Muscle layer of duodenum (tissue), 2 donors: ENCODE results near the gene SMIM5.
"Not testable (repeated sequence)": the region's sequence is repeated elsewhere in the genome, so short reads cannot be mapped to it uniquely, and the experiment has no call there.

Experiments used
- H3K27ac ChIP-seq: one replicate; pipeline ENCODE4 v1.7.0; 2013; ENCODE audit warnings: mild to moderate bottlenecking, low read length
- H3K27me3 ChIP-seq: one replicate; pipeline ENCODE4 v1.7.0; 2013; ENCODE audit warnings: low read depth, mild to moderate bottlenecking, control low read depth, low read length
- H3K36me3 ChIP-seq, 2 donors: one replicate each; pipeline ENCODE4 v1.7.0; 2013; ENCODE audit warnings: low read length in 2 of 2, control low read depth in 1 of 2, mild to moderate bottlenecking in 1 of 2; ENCODE audit not compliant: insufficient read depth in 2 of 2, control insufficient read depth in 1 of 2
- H3K4me1 ChIP-seq, 2 donors: one replicate each; pipeline ENCODE4 v1.7.0; 2013; ENCODE audit warnings: low read length in 2 of 2, mild to moderate bottlenecking in 2 of 2, control low read depth in 1 of 2, moderate library complexity in 1 of 2; ENCODE audit not compliant: insufficient read depth in 2 of 2, control insufficient read depth in 1 of 2
- H3K4me3 ChIP-seq, 2 donors: one replicate each; pipeline ENCODE4 v1.7.0; 2013; ENCODE audit warnings: low read length in 2 of 2, low read depth in 1 of 2, mild to moderate bottlenecking in 1 of 2
- H3K9me3 ChIP-seq, 2 donors: one replicate each; pipeline ENCODE4 v1.7.0; 2013; ENCODE audit warnings: low read length in 2 of 2, control low read depth in 1 of 2, mild to moderate bottlenecking in 1 of 2; ENCODE audit not compliant: control insufficient read depth in 1 of 2
- donor health status: healthy.

Gene SMIM5

GRCh38 chr17:75592348-75593020, 40.8 kb upstream of the SMIM5 start:
- no peaks in the 10 kb centered on the region for H3K36me3 ChIP-seq
- no peaks in the 10 kb centered on the region for H3K27me3 ChIP-seq
- no peak overlapping the region for H3K4me3 ChIP-seq

DNA sequence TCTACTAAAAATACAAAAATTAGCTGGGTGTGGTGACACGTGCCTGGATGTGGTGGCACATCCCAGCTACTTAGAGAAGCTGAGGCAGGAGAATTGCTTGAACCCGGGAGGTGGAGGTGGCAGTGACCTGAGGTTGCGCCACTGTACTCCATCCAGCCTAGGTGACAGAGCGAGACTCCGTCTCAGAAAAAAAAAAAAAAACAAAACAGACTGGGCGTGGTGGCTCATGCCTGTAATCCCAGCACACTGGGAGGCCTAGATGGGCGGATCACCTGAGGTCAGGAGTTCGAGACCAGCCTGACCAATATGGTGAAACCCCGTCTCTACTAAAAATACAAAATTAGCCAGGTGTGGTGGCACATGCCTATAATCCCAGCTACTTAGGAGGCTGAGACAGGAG, 39.8 kb upstream of the SMIM5 start:
- H3K4me3 ChIP-seq, H3K9me3 ChIP-seq, H3K27ac ChIP-seq, H3K27me3 ChIP-seq, H3K36me3 ChIP-seq: not testable (repeated sequence)
- H3K4me1 ChIP-seq, result peaks cover 0 to 11% of the 10 kb centered on the region in 2 donors

More at GRCh38 chr17:75592348-75593020, 40.8 kb upstream of the SMIM5 start:
- H3K9me3 ChIP-seq, result no peaks in the 10 kb centered on the region
- no peak overlapping the region for H3K27ac ChIP-seq
- peaks cover 0 to 12% of the 10 kb centered on the region in 2 donors for H3K4me1 ChIP-seq

DNA sequence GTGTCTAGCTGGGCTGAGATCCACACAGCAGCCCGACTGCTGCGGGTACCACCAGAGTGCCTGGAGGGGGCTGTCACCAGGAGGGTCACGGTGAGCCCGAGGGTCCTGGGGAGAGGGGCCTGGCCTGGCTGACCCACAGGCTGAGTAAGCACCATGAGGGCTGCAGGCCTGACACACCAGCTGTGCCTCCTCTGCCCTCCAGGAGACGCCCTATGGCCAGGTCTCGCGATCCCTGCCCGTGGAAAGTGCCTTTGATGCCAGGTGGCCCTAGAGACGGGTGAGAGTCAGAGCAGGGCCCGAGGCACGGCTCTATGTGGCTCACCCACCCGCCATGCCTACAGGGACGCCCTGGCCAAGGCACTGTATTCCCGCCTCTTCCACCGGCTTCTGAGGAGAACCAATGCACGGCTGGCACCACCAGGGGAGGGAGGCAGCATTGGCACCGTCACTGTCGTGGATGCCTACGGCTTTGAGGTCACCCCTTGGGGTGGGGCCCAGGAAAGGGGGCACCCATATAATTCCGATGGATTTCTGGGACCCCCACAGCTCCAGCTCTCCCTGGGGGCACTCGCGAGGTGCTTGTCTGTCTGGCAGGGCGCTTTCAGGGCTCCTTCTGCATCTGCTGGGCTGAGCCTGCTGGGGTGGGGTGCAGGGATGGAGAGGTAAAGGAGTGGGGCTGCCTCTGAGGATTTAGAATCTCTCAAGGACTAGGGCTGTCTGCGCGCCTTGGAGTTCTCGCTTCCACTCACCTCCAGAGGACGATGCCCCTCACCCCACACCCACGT, 38.5 kb upstream of the SMIM5 start:
- H3K27ac ChIP-seq, result no peak overlapping the region
- H3K4me1 ChIP-seq, result peaks cover 0 to 8% of the 10 kb centered on the region in 2 donors
- no peak overlapping the region for H3K4me3 ChIP-seq

GRCh38 chr17:75595284-75595919, 37.8 kb upstream of the SMIM5 start:
- Histone ChIP-seq H3K27me3 (no peaks in the 10 kb centered on the region), H3K27ac (no peak overlapping the region), H3K4me1 (peaks cover 0 to under 1% of the 10 kb centered on the region in 2 donors), H3K4me3 (no peak overlapping the region), H3K36me3 (no peaks in the 10 kb centered on the region), H3K9me3 (no peaks in the 10 kb centered on the region)

More for the DNA sequence above, 38.5 kb upstream of the SMIM5 start:
- Histone ChIP-seq H3K27me3 (no peaks in the 10 kb centered on the region), H3K9me3 (no peaks in the 10 kb centered on the region), H3K36me3 (no peaks in the 10 kb centered on the region)

DNA sequence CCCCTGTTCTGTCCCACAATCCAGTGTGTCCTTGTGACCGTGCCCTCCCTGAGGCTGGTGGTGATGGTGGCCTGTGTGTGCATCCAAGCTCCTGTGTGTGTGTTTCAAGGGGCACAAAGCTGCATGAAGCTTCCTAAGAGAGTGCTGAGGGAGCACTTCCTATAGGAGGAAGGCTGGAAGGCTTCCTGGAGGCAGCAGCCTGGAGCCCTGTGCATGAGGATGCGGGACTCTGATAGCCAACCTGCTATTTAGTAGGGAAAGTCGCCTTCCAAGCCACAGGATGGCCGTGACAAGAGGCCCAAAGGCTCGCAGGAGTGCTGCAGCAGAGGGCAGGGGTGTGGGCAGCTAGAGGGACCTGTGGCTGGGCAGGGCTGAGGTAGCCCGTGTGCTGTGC, 37.3 kb upstream of the SMIM5 start:
- no peak overlapping the region for H3K27ac ChIP-seq

GRCh38 chr17:75596320-75597087, 36.7 kb upstream of the SMIM5 start:
- Histone ChIP-seq H3K27me3 (no peaks in the 10 kb centered on the region), H3K36me3 (no peaks in the 10 kb centered on the region), H3K9me3 (no peaks in the 10 kb centered on the region), H3K4me1 (no peaks in the 10 kb centered on the region), H3K27ac (no peak overlapping the region), H3K4me3 (no peak overlapping the region)

More for the DNA sequence above, 37.3 kb upstream of the SMIM5 start:
- H3K4me3 ChIP-seq, result no peak overlapping the region
- no peaks in the 10 kb centered on the region for H3K36me3 ChIP-seq
- H3K9me3 ChIP-seq, result no peaks in the 10 kb centered on the region
- H3K27me3 ChIP-seq, result no peaks in the 10 kb centered on the region
- no peaks in the 10 kb centered on the region for H3K4me1 ChIP-seq

DNA sequence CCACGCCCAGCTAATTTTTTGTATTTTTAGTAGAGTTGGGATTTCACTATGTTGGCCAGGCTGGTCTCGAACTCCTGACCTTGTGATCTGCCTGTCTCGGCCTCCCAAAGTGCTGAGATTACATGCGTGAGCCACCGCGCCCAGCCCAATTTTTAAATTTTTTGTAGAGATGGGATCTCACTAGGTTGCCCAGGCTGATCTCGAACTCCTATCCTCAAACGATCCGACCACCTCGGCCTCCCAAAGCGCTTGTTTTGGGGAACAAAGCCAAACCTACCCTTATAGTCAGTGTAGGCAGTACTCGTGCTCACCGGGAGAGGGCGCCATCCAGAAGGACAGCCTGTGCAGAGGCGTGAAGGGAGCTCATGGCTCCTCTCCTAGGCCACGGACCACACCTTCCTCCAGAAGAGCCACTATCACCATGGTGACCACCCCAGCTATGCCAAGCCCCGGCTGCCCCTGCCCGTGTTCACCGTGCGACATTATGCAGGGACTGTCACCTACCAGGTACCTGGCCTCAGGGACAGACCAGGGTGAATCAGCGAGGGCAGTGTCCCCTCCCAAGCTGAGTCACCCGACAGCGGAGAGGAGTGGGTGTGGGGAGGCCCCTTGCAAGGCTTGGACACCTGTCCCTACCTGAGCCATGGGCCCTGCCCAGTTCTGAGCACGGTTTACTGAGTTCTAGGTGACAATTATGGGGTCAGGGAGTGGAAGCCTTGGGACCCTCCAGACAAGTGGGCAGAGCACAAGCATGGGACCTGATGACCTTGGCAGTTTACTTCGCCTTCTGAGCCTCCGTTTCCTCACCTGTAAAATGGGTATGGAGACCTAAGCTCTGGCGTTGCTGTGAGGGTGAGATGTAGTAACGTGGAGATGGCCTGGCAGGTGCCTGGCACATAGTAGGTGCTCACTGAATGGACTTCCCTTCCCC, 31.9 kb upstream of the SMIM5 start:
- H3K36me3 ChIP-seq, result peaks cover 0 to 4% of the 10 kb centered on the region in 2 donors
- no peak overlapping the region for H3K4me3 ChIP-seq
- H3K27ac ChIP-seq, result no peak overlapping the region
- H3K4me1 ChIP-seq, result no peaks in the 10 kb centered on the region
- no peaks in the 10 kb centered on the region for H3K9me3 ChIP-seq
- no peaks in the 10 kb centered on the region for H3K27me3 ChIP-seq

DNA sequence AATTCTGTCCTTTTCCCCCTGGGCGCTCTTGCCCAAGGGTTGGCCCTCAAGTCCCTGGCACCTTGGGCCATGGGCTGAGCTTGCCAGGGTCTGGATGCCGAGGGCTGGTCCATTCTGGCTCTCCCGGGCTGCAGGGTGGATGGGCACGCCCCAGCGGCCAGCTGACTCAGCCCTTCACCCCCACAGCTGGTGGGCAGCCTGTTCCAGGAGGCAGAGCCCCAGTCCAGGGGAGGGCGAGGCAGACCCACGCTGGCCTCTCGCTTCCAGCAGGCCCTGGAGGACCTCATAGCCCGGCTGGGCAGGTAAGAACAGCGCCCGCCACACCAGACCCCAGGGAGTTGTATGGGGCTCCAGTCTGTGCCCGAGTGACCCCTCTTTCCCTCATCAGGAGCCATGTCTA, 30.6 kb upstream of the SMIM5 start:
- Histone ChIP-seq H3K4me3 (no peak overlapping the region), H3K36me3 (peaks cover 0 to 4% of the 10 kb centered on the region in 2 donors)

GRCh38 chr17:75603123-75603522, 30.1 kb upstream of the SMIM5 start:
- no peaks in the 10 kb centered on the region for H3K9me3 ChIP-seq
- H3K36me3 ChIP-seq, result peaks cover 0 to 4% of the 10 kb centered on the region in 2 donors
- no peak overlapping the region for H3K27ac ChIP-seq
- no peaks in the 10 kb centered on the region for H3K4me1 ChIP-seq
- H3K4me3 ChIP-seq, result no peak overlapping the region
- H3K27me3 ChIP-seq, result no peaks in the 10 kb centered on the region

More for the DNA sequence above, 30.6 kb upstream of the SMIM5 start:
- H3K27me3 ChIP-seq, result no peaks in the 10 kb centered on the region
- no peaks in the 10 kb centered on the region for H3K4me1 ChIP-seq
- no peaks in the 10 kb centered on the region for H3K9me3 ChIP-seq
- no peak overlapping the region for H3K27ac ChIP-seq

- no peak overlapping the region for H3K27ac ChIP-seq
These were observed 29.1 kb upstream of the SMIM5 start for GRCh38 chr17:75604034-75604695.

More at GRCh38 chr17:75604034-75604695, 29.1 kb upstream of the SMIM5 start:
- Histone ChIP-seq H3K27me3 (no peaks in the 10 kb centered on the region), H3K9me3 (no peaks in the 10 kb centered on the region), H3K4me1 (no peaks in the 10 kb centered on the region), H3K36me3 (peaks cover 0 to 4% of the 10 kb centered on the region in 2 donors), H3K4me3 (no peak overlapping the region)
